Measurements from ENCODE around the gene QPRT. TPM values are rescaled to one million over a fixed set of nuclear protein-coding genes. Genes with fewer than 3 reads are reported as not detected.
"Not testable (repeated sequence)": the region's sequence is repeated elsewhere in the genome, so short reads cannot be mapped to it uniquely, and the experiment has no call there.

Gene QPRT
- total RNA-seq, 1 experiment from 2014 or later = 138 TPM

GRCh38 chr16:29720703-29721102, 41.7 kb downstream of the QPRT start:
- CTCF ChIA-PET = interaction anchor here (0.8 to 2.1 kb wide), 7 partner anchors 9 to 334 kb away, joined by 3 to 13 read pairs (median 4); no protein-coding TSS in a partner anchor
- Mint-ChIP-seq H3K27me3 (ENCODE audit: low read depth) (no peaks in the 10 kb centered on the region), H3K4me1 (peaks cover 58% of the 10 kb centered on the region), H3K4me3 (no peak overlapping the region), H3K27ac (peak overlapping the region; percentile 89; the same call in 1 of the 2 replicates), H3K36me3 (peaks cover 48% of the 10 kb centered on the region), H3K9me3 (0 out of 2 replicates have a peak, but pooled peaks cover 4% of the 10 kb centered on the region)
- POLR2A ChIA-PET = interaction anchor here (1.3 kb wide), 1 partner anchor 21 kb away, joined by 3 read pairs; no protein-coding TSS in a partner anchor
- no peak for ATAC-seq
- DNase-seq (ENCODE audit: low spot score) = no peak
- no peak for TF ChIP-seq CTCF (IDR thresholded peaks at IDR 0.05)
- peak; percentile 26; the same call in 1 of the 2 replicates for TF ChIP-seq GABPB1 (CRISPR knock-in tag; IDR thresholded peaks at IDR 0.05)

- peaks cover 62% of the 10 kb centered on the region for H3K4me1 Mint-ChIP-seq
- peak overlapping the region; percentile 89 for H3K27ac Mint-ChIP-seq
- ChIA-PET CTCF (interaction anchor here (0.6 to 1.3 kb wide), 6 partner anchors 8 to 333 kb away, joined by 3 to 5 read pairs (median 4); no protein-coding TSS in a partner anchor), POLR2A (interaction anchor here (0.6 to 1.3 kb wide), 2 partner anchors 22 to 136 kb away, joined by 3 read pairs; no protein-coding TSS in a partner anchor)
- DNase-seq (ENCODE audit: low spot score) (peak; percentile 69), ATAC-seq (peak; percentile 68)
- H3K9me3 Mint-ChIP-seq; H3K4me3 Mint-ChIP-seq; H3K27me3 Mint-ChIP-seq (ENCODE audit: low read depth): not testable (repeated sequence)
- H3K36me3 Mint-ChIP-seq = peaks cover 48% of the 10 kb centered on the region
Observed at GRCh38 chr16:29721167-29721879, 42.3 kb downstream of the QPRT start.

DNA sequence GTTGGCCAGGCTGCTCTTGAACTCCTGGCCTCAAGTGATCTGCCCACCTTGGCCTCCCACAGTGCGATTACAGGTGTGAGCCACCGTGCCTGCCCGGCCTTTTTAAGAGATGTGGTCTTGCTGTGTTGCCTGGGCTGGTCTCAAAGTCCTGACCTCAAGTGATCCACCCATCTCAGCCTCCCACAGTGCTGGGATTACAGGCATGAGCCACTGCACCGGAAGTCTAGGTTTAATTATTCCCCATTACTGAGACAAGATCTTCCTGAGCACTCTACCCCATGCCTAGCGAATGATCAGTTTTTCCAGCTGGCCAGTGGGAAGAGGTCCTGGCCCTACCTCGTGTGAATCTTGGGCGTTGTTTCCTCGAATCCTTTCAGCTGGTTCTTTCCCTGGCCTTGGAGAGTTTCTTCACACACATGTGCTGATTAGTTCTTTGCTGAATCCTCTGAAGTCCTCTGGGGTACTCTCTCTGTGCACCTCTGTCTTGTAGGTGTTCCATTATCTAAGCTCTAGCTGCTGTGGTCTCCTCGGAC, 47.9 kb downstream of the QPRT start:
- Mint-ChIP-seq H3K4me1 (peaks cover 36% of the 10 kb centered on the region), H3K9me3 (no peaks in the 10 kb centered on the region), H3K27me3 (ENCODE audit: low read depth) (no peaks in the 10 kb centered on the region), H3K27ac (peak overlapping the region; percentile 87), H3K36me3 (peaks cover 65% of the 10 kb centered on the region), H3K4me3 (no peak overlapping the region)
- TF ChIP-seq MAX (CRISPR knock-in tag; IDR thresholded peaks at IDR 0.05) (no peak), ZNF423 (CRISPR knock-in tag; IDR thresholded peaks at IDR 0.05) (no peak), NR1H2 (CRISPR knock-in tag; IDR thresholded peaks at IDR 0.05) (no peak), ZNF219 (CRISPR knock-in tag; IDR thresholded peaks at IDR 0.05; ENCODE audit: borderline replicate concordance) (no peak), IRF2 (CRISPR knock-in tag; IDR thresholded peaks at IDR 0.05; ENCODE audit: borderline replicate concordance, low read depth) (no peak), ZNF121 (CRISPR knock-in tag; IDR thresholded peaks at IDR 0.05) (no peak), FOXP1 (CRISPR knock-in tag; IDR thresholded peaks at IDR 0.05; ENCODE audit: borderline replicate concordance) (no peak)
- TF ChIP-seq, protein P1, sequence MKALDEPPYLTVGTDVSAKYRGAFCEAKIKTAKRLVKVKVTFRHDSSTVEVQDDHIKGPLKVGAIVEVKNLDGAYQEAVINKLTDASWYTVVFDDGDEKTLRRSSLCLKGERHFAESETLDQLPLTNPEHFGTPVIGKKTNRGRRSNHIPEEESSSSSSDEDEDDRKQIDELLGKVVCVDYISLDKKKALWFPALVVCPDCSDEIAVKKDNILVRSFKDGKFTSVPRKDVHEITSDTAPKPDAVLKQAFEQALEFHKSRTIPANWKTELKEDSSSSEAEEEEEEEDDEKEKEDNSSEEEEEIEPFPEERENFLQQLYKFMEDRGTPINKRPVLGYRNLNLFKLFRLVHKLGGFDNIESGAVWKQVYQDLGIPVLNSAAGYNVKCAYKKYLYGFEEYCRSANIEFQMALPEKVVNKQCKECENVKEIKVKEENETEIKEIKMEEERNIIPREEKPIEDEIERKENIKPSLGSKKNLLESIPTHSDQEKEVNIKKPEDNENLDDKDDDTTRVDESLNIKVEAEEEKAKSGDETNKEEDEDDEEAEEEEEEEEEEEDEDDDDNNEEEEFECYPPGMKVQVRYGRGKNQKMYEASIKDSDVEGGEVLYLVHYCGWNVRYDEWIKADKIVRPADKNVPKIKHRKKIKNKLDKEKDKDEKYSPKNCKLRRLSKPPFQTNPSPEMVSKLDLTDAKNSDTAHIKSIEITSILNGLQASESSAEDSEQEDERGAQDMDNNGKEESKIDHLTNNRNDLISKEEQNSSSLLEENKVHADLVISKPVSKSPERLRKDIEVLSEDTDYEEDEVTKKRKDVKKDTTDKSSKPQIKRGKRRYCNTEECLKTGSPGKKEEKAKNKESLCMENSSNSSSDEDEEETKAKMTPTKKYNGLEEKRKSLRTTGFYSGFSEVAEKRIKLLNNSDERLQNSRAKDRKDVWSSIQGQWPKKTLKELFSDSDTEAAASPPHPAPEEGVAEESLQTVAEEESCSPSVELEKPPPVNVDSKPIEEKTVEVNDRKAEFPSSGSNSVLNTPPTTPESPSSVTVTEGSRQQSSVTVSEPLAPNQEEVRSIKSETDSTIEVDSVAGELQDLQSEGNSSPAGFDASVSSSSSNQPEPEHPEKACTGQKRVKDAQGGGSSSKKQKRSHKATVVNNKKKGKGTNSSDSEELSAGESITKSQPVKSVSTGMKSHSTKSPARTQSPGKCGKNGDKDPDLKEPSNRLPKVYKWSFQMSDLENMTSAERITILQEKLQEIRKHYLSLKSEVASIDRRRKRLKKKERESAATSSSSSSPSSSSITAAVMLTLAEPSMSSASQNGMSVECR (CRISPR knock-in tag; IDR thresholded peaks at IDR 0.05; ENCODE audit: borderline replicate concordance) = no peak
- ATAC-seq (no peak), DNase-seq (ENCODE audit: low spot score) (no peak)
- POLR2A ChIA-PET = no interaction called here
- CTCF ChIA-PET = interaction anchor here (1.7 kb wide), 1 partner anchor 63 kb away, joined by 5 read pairs; the partner anchor contains the start of gene KIF22

DNA sequence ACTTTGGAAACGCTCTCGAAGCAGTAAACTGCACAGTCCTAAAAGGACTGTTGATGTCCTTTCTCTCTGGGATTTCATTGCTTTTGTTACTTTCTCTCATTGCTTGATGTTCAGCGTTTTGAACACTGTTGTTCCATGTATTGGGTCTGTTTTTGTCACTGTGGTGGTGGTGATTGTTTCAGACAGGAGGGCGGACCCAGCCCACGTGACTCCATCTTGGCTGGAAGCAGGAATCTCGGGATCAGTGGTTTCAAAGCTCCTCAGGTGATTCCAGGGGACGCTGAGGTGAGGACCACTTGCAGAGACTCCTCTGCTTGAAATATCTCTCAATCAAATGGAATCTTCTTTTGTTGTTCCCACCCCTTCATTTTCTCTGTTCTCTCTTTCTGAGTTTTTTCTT, 48.5 kb downstream of the QPRT start:
- no peak overlapping the region for H3K4me3 Mint-ChIP-seq
- peaks cover 36% of the 10 kb centered on the region for H3K4me1 Mint-ChIP-seq
- no peaks in the 10 kb centered on the region for H3K9me3 Mint-ChIP-seq
- H3K36me3 Mint-ChIP-seq = peaks cover 69% of the 10 kb centered on the region
- CTCF ChIA-PET = interaction anchor here (1.7 kb wide), 1 partner anchor 62 kb away, joined by 5 read pairs; the partner anchor contains the start of gene KIF22
- POLR2A ChIA-PET = no interaction called here
- H3K27ac Mint-ChIP-seq = peak overlapping the region; percentile 87
- ATAC-seq = no peak
- no peak for DNase-seq (ENCODE audit: low spot score)
- H3K27me3 Mint-ChIP-seq (ENCODE audit: low read depth) = no peaks in the 10 kb centered on the region
- TF ChIP-seq FOXJ3 (CRISPR knock-in tag; IDR thresholded peaks at IDR 0.05; ENCODE audit: borderline replicate concordance) = no peak
- no peak for TF ChIP-seq ZBTB43 (CRISPR knock-in tag; IDR thresholded peaks at IDR 0.05)
- no peak for TF ChIP-seq NFATC4 (CRISPR knock-in tag; IDR thresholded peaks at IDR 0.05)
- TF ChIP-seq MXD4 (CRISPR knock-in tag; IDR thresholded peaks at IDR 0.05; ENCODE audit: borderline replicate concordance) = no peak
- no peak for TF ChIP-seq SOX15 (CRISPR knock-in tag; IDR thresholded peaks at IDR 0.05)
- no peak for TF ChIP-seq PRRX2 (CRISPR knock-in tag; IDR thresholded peaks at IDR 0.05)
- TF ChIP-seq RELA (CRISPR knock-in tag; IDR thresholded peaks at IDR 0.05; ENCODE audit: borderline replicate concordance) = no peak
- TF ChIP-seq, protein P2, sequence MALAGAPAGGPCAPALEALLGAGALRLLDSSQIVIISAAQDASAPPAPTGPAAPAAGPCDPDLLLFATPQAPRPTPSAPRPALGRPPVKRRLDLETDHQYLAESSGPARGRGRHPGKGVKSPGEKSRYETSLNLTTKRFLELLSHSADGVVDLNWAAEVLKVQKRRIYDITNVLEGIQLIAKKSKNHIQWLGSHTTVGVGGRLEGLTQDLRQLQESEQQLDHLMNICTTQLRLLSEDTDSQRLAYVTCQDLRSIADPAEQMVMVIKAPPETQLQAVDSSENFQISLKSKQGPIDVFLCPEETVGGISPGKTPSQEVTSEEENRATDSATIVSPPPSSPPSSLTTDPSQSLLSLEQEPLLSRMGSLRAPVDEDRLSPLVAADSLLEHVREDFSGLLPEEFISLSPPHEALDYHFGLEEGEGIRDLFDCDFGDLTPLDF (CRISPR knock-in tag; IDR thresholded peaks at IDR 0.05) = no peak
- TF ChIP-seq SMAD3 (CRISPR knock-in tag; IDR thresholded peaks at IDR 0.05; ENCODE audit: borderline replicate concordance) = no peak
